ACHN (cell line): ENCODE measurements around the gene KCNQ2.

Source experiments
- DNase-seq: peaks from one replicate; pipeline ENCODE4 v3.0.0-alpha.2; 2015
- in situ Hi-C: cut with HindIII; loops from 2 replicates; pipeline ENCODE4 v1.10.0; 2017; ENCODE audit warnings: low sequenced_read_pairs, low pct_ligation_motif_present, low pct_unique_long_range_greater_than_20kb

Gene KCNQ2

DNA sequence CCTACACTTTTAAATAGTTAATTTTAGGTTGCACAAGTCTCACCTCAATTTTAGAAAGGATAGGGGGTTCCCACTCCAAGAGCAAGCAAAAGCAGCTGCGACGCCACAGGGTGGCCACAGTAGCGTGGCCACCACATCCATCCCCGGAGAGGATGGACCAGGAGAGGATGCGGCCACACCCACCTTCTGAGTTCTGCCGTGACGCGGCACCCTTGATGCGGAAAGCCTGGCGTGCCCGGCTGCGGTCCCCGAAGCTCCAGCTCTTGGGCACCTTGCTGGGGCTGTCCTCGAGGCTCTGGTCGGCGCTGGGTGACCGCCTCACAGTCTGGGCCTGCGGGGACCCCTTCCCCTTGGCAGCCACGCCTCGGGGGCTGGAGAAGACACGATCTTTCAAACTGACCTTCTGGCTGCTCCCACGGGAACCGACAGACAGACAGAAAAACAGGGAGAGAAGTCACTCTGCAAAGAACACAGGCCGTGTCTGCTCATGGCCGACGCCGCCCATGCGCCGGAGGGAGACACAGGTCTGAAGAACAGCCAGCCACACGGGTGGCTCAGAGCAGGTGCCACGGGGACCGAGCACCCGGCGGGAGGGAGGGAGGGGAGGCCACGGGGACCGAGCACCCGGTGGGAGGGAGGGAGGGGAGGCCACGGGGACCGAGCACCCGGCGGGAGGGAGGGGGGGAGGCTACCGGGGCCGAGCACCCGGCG is 57.6 kb downstream of the KCNQ2 start:
- DNase-seq, result no peak
- in situ Hi-C loops, result no loop called here

GRCh38 chr20:63413963-63414684 is 58.3 kb downstream of the KCNQ2 start:
- no peak for DNase-seq
- in situ Hi-C loops, result no loop called here

DNA sequence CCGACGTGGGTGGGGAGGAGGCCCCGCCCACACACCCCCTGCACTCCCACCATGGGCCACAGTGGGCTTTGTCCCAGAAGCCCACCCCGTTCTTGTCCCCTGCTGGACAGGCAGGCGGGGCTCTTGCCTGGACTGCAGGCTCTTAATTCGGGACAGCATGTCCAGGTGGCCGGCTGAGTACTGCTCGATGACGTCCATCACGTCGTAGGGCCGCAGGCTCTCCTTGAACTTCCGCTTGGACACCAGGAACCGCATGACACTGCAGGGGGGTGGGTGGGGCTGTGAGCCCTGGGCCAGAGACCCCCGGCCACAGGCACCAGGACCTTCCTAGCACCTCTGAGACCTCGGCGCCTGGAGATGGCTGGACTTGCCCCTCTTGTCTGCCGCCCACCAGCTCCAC is 59.1 kb downstream of the KCNQ2 start:
- no peak for DNase-seq
- in situ Hi-C loops, result no loop called here

DNA sequence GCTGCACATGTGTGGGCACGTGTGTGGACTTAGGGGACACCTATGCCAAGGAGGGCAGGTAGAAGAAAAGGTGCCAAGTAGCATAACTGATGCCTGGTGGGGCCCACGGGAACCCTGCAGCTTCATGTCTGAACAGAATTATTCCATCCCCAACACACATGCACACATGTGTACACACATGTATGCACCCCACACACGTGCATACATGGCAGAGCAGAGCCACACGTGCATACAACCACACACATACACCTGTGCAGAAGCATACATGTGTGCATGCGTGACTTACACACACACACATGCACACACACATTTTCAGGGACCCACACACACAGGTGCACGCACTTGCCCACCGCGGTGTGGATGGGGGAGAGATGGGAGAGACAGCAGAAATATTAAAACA is 59.6 kb downstream of the KCNQ2 start:
- in situ Hi-C loops, result no loop called here
- DNase-seq, result no peak

DNA sequence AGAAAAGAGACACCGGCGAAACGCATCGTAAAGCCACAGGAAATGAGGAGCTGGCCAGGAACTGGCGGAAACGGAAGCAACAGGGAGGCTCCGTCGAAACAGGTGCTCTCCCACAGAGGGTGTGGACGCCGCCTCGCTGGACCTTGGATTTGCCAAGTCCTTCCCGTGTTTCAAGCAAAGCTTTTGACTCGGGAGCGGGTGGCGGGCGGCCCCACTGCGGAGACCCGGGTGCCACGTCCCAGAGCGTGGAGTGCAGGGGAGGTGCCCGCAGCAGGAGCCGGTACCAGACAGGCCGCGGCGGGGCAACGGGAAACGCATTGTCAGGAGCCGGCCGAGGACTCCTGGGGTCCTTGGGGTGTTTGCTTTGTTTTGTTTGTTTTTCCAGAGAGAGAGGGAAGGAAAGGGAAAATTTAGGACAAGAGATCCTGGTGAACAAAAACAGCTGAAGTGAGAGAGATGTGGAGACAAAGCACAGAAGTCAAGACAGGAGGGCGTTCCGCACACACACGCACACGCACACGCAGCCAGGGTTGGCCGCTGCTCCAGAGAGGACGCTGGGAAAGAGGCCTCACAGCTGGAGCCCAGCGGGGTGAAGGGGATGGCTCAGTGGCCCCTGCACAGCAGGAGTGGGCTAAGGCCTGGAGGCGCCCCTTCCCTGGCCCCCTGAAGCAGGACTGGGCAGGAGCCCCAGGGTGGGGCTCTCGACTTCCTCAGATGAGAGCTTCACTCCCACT is 60.4 kb downstream of the KCNQ2 start:
- in situ Hi-C loops, result no loop called here
- no peak for DNase-seq

- DNase-seq, result no peak
- in situ Hi-C loops, result no loop called here
These were observed 61.1 kb downstream of the KCNQ2 start for GRCh38 chr20:63411151-63411897.

GRCh38 chr20:63409834-63410435 is 62.5 kb downstream of the KCNQ2 start:
- DNase-seq, result no peak
- in situ Hi-C loops, result no loop called here

- DNase-seq, result no peak
- in situ Hi-C loops, result no loop called here
These were observed 63.2 kb downstream of the KCNQ2 start for GRCh38 chr20:63409066-63409833.

- in situ Hi-C loops, result no loop called here
- DNase-seq, result no peak
These were observed 63.8 kb downstream of the KCNQ2 start for GRCh38 chr20:63408684-63409046.

DNA sequence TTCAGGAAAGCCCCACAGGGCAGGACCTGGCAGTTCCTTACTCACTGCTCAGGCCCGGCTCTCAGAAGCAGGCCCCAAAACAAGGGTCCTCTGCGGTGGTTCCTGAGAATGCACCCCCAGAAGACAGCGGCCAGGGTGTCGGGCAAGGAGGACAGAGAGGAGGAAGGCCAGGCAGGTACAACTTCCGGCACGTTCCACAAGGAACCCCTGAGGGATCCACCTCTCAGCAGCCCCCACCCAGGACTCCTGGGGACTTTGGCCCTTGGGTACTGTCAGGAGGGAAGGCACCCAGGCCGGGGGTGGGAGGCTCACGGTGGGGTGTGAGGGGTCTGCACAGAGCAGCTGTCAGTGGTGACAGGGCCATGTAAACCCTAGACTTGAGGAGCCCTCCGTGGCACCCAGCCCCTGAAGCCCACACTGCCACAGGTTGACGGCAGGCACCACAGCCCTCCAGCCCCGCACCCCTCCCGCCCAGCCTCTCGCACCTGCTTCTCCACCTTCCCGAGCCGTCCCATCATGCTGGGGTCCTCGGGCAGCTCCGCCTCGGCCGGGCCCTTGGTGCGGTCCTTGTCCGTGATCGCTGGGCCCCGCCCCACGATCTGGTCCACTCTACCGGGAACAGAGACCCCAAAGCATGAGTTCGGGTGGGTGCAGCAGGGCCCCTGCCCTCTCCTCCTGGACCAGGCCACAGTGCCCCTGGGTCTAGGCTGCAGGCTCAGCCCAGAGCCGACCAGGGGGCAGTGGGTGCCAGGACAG is 64.3 kb downstream of the KCNQ2 start:
- in situ Hi-C loops, result no loop called here
- no peak for DNase-seq

DNA sequence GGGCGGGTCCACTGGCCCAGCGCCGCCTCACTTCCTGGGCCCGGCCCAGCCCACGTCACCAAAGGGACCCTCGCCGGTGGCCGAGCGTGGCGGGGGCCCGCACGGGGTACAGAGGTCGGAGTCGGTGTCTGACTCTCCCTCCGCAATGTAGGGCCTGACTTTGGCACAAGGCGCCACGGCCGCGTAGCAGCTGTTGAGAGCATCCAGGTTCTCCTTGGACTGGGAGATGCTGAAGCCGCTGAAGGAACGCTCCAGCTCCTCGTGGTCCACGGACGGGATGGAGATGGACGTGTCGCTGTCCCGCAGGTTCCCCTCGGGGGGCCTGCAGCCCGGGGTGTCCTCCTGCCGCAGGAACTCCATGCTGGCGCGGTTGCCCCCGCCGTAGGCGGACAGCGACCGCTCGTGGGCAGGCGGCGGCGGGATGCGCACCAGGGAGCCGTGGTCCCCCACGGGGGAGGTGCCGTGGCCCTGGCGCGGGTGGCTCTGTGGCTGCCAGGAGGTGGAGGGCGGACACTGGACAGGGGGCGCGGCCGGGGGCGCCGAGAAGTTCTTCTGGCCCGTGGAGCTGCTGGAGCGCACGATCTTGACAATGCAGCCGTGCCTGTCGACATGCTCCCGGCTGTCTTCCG is 65.7 kb downstream of the KCNQ2 start:
- in situ Hi-C loops, result no loop called here
- DNase-seq, result no peak

- no peak for DNase-seq
- in situ Hi-C loops, result no loop called here
These were observed 66.4 kb downstream of the KCNQ2 start for GRCh38 chr20:63406011-63406410.

GRCh38 chr20:63405102-63405730 is 67.2 kb downstream of the KCNQ2 start:
- in situ Hi-C loops, result no loop called here
- DNase-seq, result no peak

DNA sequence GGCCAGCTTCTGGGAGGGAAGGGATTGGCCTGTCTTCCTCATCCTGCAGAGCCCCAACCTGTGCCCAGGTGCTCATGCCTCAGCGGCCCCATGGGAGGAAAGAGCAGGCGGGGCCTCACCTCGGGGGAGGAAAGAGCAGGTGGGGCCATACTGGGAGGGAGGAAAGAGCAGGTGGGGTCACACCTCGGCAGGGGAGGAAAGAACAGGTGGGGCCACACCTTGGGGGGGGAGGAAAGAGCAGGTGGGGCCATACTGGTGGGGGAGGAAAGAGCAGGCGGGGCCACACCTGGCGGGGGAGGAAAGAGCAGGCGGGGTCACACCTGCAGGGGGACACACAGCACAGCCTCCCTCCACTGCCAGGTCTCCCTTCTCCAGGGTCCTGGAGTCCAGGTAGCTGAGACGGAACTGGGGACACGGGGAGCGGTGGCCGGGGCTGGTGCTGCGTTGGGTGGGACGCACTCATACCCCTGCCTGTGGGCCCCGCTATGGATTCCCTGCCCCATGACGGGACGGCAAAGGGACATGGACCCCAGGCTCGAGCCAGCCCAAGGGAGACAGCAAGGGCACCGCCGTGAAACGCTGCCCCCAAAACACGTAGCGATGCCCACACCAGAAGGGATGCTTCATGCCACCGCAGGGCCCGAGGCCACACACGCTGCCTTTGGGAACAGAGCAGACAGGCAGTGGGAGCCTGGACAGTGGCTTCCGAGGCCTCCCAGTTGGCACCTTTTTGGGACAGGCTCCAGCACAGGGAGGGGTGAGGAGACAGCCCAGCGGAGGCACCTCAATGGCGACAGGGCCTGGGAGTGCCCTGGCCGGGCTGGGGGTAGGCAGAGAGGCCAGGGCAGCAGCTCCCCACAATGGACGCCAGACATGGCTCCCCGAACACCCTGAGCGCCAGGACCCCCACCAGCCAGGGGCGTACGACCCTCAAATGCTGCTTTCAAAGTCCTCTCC is 68.0 kb downstream of the KCNQ2 start:
- DNase-seq, result no peak
- in situ Hi-C loops, result no loop called here

DNA sequence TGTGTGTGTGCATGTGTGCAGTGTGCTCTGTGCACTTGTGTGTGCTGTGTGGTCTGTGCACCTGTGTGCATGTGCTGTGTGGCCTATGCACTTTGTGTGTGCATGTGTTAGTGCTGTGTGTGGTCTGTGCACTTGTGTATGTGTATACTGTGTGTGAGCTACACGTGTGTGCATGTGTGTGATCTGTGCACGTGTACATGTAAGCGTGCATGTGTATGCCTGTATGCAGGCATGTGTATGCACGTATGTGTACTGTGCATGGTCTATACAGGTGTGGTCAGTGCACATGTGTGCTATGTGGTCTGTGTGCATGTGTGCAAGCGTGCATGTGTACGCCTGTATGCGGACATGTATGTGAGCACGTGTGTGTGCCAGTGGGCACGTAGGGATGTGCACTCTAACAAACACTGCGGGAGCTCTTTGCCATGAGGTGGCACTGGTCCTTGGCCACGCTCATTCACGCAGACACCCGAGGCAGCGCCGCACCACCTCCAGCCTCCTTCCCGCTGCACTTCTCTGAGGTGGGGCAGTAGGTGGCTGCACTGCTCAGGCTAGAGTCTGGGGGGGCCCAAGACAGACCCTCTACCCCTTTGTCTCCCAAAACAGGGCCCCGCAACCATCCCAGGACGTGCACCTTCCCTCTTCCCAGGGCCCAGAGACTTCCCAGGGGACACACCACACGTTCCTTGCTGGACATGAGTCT is 68.9 kb downstream of the KCNQ2 start:
- DNase-seq, result no peak
- in situ Hi-C loops, result no loop called here
